Sigmoid colon (tissue), 7 donors: ENCODE results near the gene C3orf22. TPM values are rescaled to one million over a fixed set of nuclear protein-coding genes. Genes with fewer than 3 reads are reported as not detected.
A peak's percentile ranks its signal among the peaks of the same experiment; 100 is the strongest.

Experiments
- DNase-seq: peaks from one replicate; pipeline ENCODE4 v3.0.0-alpha.2; 2019
- H3K27ac ChIP-seq, 4 donors: fragments of 200-600 bp; sonication (generic); one replicate each; pipeline ENCODE4 v1.5.1; 2016 to 2019; ENCODE audit warnings: mild to moderate bottlenecking in 1 of 4
- H3K27me3 ChIP-seq, 3 donors: fragments of 200-600 bp; sonication (generic); one replicate each; pipeline ENCODE4 v1.5.1; 2019; ENCODE audit warnings: mild to moderate bottlenecking in 1 of 3
- H3K36me3 ChIP-seq, 4 donors: fragments of 200-600 bp; sonication (generic); one replicate each; pipeline ENCODE4 v1.5.1; 2016 to 2019
- H3K4me1 ChIP-seq, 4 donors: fragments of 200-600 bp; sonication (generic); one replicate each; pipeline ENCODE4 v1.5.1; 2017 to 2019
- H3K4me3 ChIP-seq, 4 donors: fragments of 200-600 bp; sonication (generic); one replicate each; pipeline ENCODE4 v1.5.1; 2017 to 2019; ENCODE audit warnings: mild to moderate bottlenecking in 2 of 4, moderate library complexity in 1 of 4
- H3K9me3 ChIP-seq, 4 donors: fragments of 200-600 bp in 3 of 4; sonication (generic) in 3 of 4; one replicate each; pipeline versions ENCODE4 v1.5.1 to v1.6.1; 2013 to 2019
- CTCF ChIP-seq, 4 experiments: fragments of 450-650 bp in 3 of 4; fragments of 200-600 bp in 1 of 4; IDR thresholded peaks; one replicate each; pipeline ENCODE4 v1.5.1; 2016 to 2019; ENCODE audit warnings: antibody characterized with exemption in 4 of 4, mild to moderate bottlenecking in 3 of 4, moderate library complexity in 2 of 4
- EP300 ChIP-seq, 4 donors: sonication (generic); formaldehyde crosslinking; IDR thresholded peaks; one replicate each; pipeline ENCODE4 v1.6.1; 2017; ENCODE audit warnings: antibody characterized with exemption in 4 of 4
- POLR2A ChIP-seq, 2 donors: fragments of 450-650 bp; IDR thresholded peaks; one replicate each; pipeline ENCODE4 v1.6.1; 2016; ENCODE audit warnings: antibody characterized with exemption in 2 of 2, mild to moderate bottlenecking in 2 of 2, moderate library complexity in 2 of 2
- POLR2AphosphoS5 ChIP-seq, 4 donors: sonication (generic); formaldehyde crosslinking; IDR thresholded peaks; one replicate each; pipeline ENCODE4 v1.6.1; 2017; ENCODE audit warnings: antibody characterized with exemption in 4 of 4
- WGBS, 2 donors: extraction: QIAGEN DNeasy Blood & Tissue Kit; methylation state at CpG; one replicate each; pipeline ENCODE4 v1.1.7; 2013; 5-methylcytosine and 5-hydroxymethylcytosine counted together
- intact Hi-C: fragments of 100-400 bp; cut with DNase I; formaldehyde crosslinking; loops from one replicate; pipeline ENCODE4 v1.15.1; 2023
- polyA plus RNA-seq, 3 donors: library from polyadenylated mRNA; stranded (reverse); fragments of 200-250 nt; gene quantifications; one replicate each; pipeline ENCODE4 v1.2.3, GENCODE V29; 2013
- total RNA-seq, 4 donors: library from RNA; depleted of rRNA; stranded (reverse); fragments of >200 nt; gene quantifications; one replicate each; pipeline ENCODE4 v1.1.0, GENCODE V29; 2016
- donor health status: healthy with polysubstance abuse.
- donor health status: Bipolar disorder and iron deficiency.
- donor health status: healthy.

Gene C3orf22
- total and polyA plus RNA-seq, 7 donors: 0.54 TPM; not detected in 6

DNA sequence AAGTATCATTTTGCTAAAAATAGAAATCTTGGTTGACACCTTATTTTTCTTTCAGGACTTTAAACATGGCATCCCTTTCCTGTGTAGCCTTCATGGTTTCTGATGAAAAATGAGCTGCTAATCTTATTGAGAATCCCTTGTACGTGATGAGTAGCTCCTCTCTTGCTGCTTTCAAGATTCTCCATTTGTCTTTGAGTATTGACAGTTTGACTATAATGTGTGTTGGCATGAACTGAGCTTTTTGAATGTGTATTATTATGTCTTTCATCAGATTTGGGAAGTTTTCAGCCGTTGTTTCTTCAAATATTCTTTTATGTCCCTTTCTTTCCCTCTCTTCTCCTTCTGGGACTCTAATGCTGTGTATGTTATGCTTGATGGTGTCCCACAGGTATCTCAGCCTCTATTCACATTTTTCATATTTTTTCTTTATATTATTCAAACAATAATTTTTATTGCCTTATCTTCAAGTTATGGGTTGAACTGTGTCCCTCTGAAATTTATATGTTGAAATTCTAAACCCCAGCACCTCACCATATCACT is 4.1 kb upstream of the C3orf22 start:
- no peak overlapping the region for H3K4me3 ChIP-seq
- 58 to 88% methylated on average over 2 of the region's 2 CpGs for WGBS, 2 donors
- H3K9me3 ChIP-seq: peaks cover 0 to 7% (median 0%) of the 10 kb centered on the region in 4 donors
- intact Hi-C loops: no loop called here
- peaks cover 0 to 5% (median 0%) of the 10 kb centered on the region in 3 donors for H3K27me3 ChIP-seq
- H3K36me3 ChIP-seq: no peaks in the 10 kb centered on the region
- TF ChIP-seq POLR2A (IDR thresholded peaks at IDR 0.05): no peak
- TF ChIP-seq POLR2AphosphoS5 (IDR thresholded peaks at IDR 0.05): no peak
- TF ChIP-seq CTCF (IDR thresholded peaks at IDR 0.05): no peak
- no peak for TF ChIP-seq EP300 (IDR thresholded peaks at IDR 0.05)
- no peak for DNase-seq
- no peak overlapping the region for H3K27ac ChIP-seq
- H3K4me1 ChIP-seq: no peaks in the 10 kb centered on the region

DNA sequence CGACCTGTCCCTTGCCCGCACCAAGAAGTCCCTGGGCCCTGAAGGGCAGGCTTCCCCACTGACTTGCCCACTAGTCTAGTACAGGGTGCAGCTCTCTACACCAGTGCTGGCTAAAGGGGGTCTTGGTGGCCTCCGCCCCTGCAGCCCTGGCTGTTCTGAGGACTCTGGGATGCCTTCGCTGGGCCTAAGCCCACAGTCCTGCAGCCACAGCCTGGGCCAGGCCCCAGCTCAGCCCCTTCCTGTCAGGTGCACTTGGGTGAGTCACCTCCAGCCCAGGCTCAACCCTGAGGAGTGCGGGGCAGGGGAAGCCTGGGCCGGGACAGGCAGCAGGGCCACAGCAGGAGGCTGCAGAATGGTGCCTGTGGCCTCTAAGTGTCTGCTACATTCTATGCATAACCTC is 971 bp downstream of the C3orf22 start:
- no peaks in the 10 kb centered on the region for H3K4me1 ChIP-seq
- intact Hi-C loops: no loop called here
- no peak for DNase-seq
- no peak overlapping the region for H3K27ac ChIP-seq
- WGBS, 2 donors: 83% methylated on average over 6 of the region's 6 CpGs
- no peaks in the 10 kb centered on the region for H3K36me3 ChIP-seq
- TF ChIP-seq POLR2A (IDR thresholded peaks at IDR 0.05) (no peak), CTCF (IDR thresholded peaks at IDR 0.05) (no peak), EP300 (IDR thresholded peaks at IDR 0.05) (no peak), POLR2AphosphoS5 (IDR thresholded peaks at IDR 0.05) (no peak)
- no peak overlapping the region for H3K4me3 ChIP-seq
- no peaks in the 10 kb centered on the region for H3K27me3 ChIP-seq
- peaks cover 0 to 7% (median 0%) of the 10 kb centered on the region in 4 donors for H3K9me3 ChIP-seq

DNA sequence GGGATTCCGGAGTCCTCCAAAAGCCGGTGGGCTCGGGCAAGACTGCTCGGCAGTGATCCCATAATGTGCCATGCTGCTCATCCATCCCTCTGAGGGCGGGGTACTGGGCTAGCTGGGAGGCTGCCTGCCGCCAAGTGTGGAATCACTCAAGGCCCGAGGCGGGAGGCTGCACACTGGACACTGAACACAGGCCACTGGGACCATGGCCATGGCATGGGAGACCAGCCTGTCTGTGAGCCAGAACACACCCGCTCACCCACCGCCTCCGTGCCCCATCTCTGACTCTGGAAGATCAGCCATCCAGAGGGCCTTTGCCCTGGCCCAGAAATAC is 1.4 kb downstream of the C3orf22 start:
- WGBS, 2 donors: 95% methylated on average over 11 of the region's 11 CpGs
- H3K4me3 ChIP-seq: no peak overlapping the region
- H3K27me3 ChIP-seq: no peaks in the 10 kb centered on the region
- no peaks in the 10 kb centered on the region for H3K4me1 ChIP-seq
- intact Hi-C loops: no loop called here
- no peaks in the 10 kb centered on the region for H3K36me3 ChIP-seq
- DNase-seq: peak; percentile 50
- TF ChIP-seq POLR2A (IDR thresholded peaks at IDR 0.05): no peak
- TF ChIP-seq CTCF (IDR thresholded peaks at IDR 0.05): no peak
- no peak for TF ChIP-seq EP300 (IDR thresholded peaks at IDR 0.05)
- no peak for TF ChIP-seq POLR2AphosphoS5 (IDR thresholded peaks at IDR 0.05)
- H3K27ac ChIP-seq: no peak overlapping the region
- H3K9me3 ChIP-seq: peaks cover 0 to 7% (median 0%) of the 10 kb centered on the region in 4 donors

DNA sequence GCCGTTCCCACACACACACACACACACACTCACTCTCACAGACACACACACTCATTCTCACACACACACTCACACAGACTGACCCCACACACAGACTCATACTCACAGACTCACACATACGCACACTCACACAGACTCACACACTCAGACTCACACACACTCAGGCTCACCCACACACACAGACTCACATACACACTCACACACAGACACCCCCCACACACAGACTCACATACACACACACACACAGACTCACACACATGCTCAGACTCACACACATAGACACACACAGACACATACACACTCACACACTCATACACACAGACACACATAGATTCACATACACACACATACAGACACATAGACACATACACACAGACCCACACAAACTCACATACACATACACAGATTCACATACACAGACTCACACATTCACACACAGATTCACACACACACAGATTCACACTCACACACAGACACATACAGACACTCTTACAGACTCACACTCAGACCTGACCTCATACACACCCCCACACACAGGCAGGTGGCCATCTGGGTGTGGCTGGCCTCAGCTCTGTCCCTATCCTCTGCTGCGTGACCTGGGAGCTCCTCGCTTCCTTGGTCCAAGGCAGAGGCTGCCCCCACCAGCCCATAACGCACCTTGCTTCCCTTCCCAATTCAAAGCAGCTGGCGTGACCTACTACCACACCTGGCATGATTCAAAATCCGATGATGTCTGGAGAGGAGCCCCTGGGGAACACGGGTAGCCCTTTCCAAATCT is 1.9 kb downstream of the C3orf22 start:
- Histone ChIP-seq H3K9me3 (peaks cover 0 to 3% (median 0%) of the 10 kb centered on the region in 4 donors), H3K4me3 (no peak overlapping the region), H3K27ac (no peak overlapping the region), H3K4me1 (no peaks in the 10 kb centered on the region), H3K27me3 (no peaks in the 10 kb centered on the region), H3K36me3 (no peaks in the 10 kb centered on the region)
- TF ChIP-seq POLR2AphosphoS5 (IDR thresholded peaks at IDR 0.05) (no peak), CTCF (IDR thresholded peaks at IDR 0.05) (no peak), POLR2A (IDR thresholded peaks at IDR 0.05) (no peak), EP300 (IDR thresholded peaks at IDR 0.05) (no peak)
- WGBS, 2 donors: 79 to 87% methylated on average over 8 of the region's 8 CpGs
- intact Hi-C loops: no loop called here
- no peak for DNase-seq
